Lung microvascular endothelial cell (primary cell): Measurements from ENCODE around the gene C1RL. TPM values are rescaled to one million over a fixed set of nuclear protein-coding genes. Genes with fewer than 3 reads are reported as not detected.
"Not testable (repeated sequence)": the region's sequence is repeated elsewhere in the genome, so short reads cannot be mapped to it uniquely, and the experiment has no call there.

Experiments used
- DNase-seq, 2 donors: peaks; one replicate each; pipeline versions ENCODE4 v3.0.0 to v3.0.0-alpha.2; 2010; ENCODE audit warnings: low read depth in 2 of 2
- total RNA-seq: library from RNA; depleted of rRNA; stranded (reverse); fragments of >200 nt; gene quantifications from 2 replicates; pipeline ENCODE4 v1.2.1, GENCODE V29; 2014

C1RL gene
- total RNA-seq, 1 donor from 2014 or later = 13.7 TPM

DNA sequence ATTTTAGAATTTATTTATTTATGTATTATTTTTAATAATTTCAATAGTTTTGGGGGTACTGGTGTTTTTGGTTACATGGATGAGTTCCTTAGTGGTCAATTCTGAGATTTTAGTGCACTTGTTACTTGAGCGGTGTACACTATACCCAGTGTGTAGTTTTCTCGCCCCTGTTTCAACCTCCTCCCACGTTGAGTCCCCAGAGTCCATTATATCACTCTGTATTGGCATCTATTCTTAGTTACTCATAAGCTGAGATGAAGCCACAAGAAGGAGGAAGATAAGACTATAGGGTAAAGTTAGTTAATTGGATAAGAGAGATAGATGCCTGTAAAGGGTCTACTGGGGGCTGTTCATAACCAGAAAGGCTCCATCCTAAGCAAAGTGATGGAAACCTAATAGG is 44.5 kb downstream of the C1RL start:
- no peak for DNase-seq

DNA sequence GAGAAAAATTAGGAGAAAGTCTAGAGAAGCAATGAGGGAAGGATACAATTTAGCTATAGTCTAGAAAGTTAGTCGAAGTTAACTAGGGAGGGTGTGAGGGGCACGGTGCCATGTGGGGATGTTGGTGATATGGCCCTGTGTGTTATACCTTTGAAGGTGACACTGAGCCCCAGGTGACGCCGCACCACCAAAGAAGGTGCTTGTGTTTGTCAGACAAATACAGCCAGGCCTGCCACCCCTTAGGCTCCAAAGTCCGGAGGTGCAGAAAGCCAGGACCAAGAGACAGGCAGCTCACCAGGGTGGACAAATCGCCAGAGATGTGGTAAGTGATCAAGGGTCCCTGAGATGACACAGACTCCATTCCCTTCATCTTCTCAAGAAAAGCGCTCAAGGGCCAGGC is 47.4 kb downstream of the C1RL start:
- DNase-seq = no peak

DNA sequence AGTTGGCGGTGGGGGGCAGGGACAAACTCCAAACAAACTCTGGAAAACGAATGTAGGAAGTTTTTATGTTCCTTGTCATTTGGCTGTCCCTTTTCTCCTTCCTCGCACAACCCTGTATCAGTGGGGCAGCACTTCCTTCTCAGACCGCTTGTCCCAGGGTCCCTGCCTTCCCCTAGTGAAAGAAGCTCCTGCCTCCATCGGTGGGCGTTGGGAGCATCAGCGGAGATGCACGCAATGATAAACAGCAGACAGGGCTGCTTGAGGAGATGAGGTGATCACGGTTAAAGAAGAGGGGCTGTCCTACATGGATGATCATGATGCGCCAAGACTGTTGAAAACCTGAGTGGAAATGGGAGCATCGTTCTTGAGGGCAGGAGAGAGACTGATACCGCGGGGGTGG is 47.9 kb downstream of the C1RL start:
- DNase-seq = no peak

GRCh38 chr12:7060353-7060954 is 48.6 kb downstream of the C1RL start, which contains the start of gene C1S:
C1S (plus strand) TSS chr12:7060718; CDS start chr12:7061913, 1,195 bp downstream.
- DNase-seq = peak; percentile 58 to 81

DNA sequence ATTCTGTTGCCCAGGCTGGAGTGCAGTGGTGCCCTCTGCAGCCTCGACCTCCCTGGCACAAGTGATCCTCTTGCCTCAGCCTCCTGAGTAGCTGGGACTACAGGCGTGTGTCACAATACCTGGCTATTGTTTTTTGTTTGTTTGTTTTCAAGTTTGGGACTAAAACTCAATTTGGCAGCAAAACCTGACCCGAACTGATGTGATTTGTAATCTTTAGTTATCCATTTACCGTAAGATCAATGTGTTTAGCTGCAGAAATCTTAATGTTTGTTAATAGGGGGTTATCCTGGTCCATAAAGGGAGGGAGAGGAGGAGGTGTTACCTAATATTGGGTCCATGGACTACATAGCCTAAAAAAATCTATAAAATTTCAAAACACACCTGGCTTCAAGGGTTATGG is 49.2 kb downstream of the C1RL start:
- no peak for DNase-seq

DNA sequence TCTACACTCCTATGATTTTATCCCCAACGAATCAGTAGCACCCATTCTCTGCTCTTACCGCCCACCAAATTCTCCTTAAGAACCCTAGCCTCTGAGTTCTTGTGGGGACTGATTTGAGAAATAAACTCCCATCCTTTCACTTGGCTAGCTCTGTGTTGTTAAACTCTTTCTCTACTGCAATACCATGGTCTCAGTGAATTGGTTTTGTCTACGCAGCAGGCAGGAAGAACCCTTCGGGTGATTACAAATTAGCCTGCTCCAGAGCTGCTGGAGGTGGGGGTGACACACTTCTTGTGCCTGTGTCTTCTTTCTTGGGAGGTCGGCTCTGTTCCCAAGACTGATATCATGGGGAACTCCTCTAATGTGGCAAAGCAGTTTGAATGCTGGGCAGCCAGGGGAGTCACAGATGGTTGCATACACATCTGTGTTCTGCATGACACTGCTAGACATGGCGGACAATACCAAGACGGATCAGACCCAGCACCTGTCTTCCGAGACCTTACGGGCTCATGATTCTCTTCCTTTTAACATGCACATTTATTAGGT is 50.1 kb downstream of the C1RL start:
- DNase-seq = no peak

- no peak for DNase-seq
These were observed 50.7 kb downstream of the C1RL start for GRCh38 chr12:7058163-7058845.

GRCh38 chr12:7055736-7056135 is 53.3 kb downstream of the C1RL start:
- DNase-seq = not testable (repeated sequence)

DNA sequence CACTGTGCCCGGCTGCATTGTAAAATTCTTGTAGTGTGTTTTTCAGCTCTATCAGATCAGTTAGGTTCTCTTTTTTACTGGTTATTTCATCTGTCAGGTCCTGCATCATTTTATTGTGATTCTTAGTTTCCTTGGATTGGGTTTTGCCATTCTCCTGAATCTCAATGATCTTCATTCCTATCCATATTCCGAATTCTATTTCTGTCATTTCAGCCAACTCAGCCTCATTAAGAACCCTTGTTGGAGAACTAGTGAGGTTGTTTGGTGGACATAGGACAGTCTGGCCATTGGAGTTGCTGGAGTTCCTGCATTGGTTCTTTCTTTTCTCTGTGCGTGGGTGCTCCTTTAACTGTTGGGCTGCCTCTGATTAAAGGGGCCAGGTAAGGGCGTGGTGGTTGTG is 54.1 kb downstream of the C1RL start:
- DNase-seq = no peak

DNA sequence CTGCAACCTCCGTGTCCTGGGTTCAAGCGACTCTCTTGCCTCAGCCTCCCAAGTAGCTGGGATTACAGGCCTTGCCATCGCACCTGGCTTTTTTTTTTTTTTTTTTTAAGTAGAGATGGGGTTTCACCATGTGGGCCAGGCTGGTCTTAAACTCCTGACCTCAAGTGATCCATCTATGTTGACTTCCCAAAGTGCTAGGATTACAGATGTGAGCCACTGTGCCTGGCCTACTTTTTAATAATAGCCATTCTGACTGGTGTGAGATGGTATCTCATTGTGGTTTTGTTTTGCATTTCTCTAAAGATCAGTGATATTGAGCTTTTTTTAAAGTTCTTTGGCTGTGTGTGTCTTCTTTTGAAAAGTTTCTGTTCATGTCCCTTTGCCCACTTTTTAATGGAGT is 59.0 kb downstream of the C1RL start:
- not testable (repeated sequence) for DNase-seq

DNA sequence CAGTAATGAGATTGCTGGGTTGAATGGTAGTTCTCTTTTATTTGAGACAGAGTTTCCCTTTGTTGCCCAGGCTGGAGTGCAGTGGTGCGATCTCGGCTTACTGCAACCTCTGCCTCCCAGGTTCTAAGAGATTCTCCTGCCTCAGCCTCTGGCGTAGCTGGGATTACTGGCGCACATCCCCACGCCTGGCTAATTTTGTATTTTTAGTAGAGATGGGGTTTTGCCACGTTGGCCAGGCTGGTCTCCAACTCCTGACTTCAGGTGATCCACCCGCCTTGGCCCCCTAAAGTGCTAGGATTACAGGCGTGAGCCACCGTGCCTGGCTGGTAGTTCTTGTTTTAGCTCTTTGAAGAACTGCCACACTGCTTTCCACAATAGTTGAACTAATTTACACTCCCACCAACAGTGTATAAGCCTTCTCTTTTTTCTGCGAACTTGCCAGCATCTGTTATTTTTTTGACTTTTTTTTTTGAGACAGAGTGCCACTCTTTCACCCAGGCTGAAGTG is 59.5 kb downstream of the C1RL start:
- DNase-seq = not testable (repeated sequence)

- peak in 1 of 2 donors; percentile 27 for DNase-seq
These were observed 61.7 kb downstream of the C1RL start for GRCh38 chr12:7047306-7047705.

GRCh38 chr12:7046383-7047105 is 62.5 kb downstream of the C1RL start:
- DNase-seq = no peak

DNA sequence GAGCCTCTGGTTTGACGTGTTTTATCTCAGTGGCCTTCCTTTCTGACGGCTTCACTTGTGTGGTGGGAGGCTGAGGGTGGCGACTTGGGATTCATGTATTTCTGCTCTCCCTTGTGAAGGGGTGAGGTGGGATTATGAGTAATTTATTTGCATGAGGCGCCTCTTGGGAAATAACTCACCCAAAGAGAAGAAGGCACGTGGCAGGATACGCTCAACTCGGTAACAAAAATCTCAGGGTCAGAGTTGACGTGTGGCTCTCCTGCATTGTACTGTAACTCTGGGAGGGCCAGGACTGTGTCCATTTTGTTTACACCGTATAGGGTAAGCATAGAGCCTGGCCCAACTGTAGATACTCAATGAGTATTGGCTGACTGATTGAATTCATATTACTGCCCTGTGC is 63.1 kb downstream of the C1RL start:
- DNase-seq = no peak

Other genes starting within 250 kb of the C1RL start
- 958 and 967 TPM in 2 replicates for gene TPI1, start 241.7 kb downstream of the C1RL start, total RNA-seq
- 2.2 and 4.2 TPM in 2 replicates for gene SPSB2, start 235.9 kb downstream of the C1RL start, total RNA-seq
- gene LRRC23, start 204.4 kb downstream of the C1RL start, total RNA-seq = 1.5 and 3.4 TPM in 2 replicates
- 0.99 and 1.7 TPM in 2 replicates for gene ENO2, start 194.6 kb downstream of the C1RL start, total RNA-seq
- 3.9 and 7.7 TPM in 2 replicates for gene ATN1, start 181.3 kb downstream of the C1RL start, total RNA-seq
- gene RNU7-1, start 165.4 kb downstream of the C1RL start, total RNA-seq = not detected in 2 replicates
- gene C12orf57, start 165.2 kb downstream of the C1RL start, total RNA-seq = 130 and 240 TPM in 2 replicates
- 2.2 and 3.2 TPM in 2 replicates for gene PTPN6, start 157.9 kb downstream of the C1RL start, total RNA-seq
- gene PHB2, start 138.6 kb downstream of the C1RL start, total RNA-seq = 124 and 150 TPM in 2 replicates
- 20.3 and 22.8 TPM in 2 replicates for gene EMG1, start 138.3 kb downstream of the C1RL start, total RNA-seq
- 8.5 and 9.9 TPM in 2 replicates for gene LPCAT3, start 90.7 kb downstream of the C1RL start, total RNA-seq
- under 0.01 and 0.20 TPM in 2 replicates for gene C1S, start 48.5 kb downstream of the C1RL start, total RNA-seq
- gene C1R, start 16.8 kb downstream of the C1RL start, total RNA-seq = 0.40 and 0.87 TPM in 2 replicates
- 0.22 TPM in 1 of 2 replicates, not detected in the other for gene RBP5, start 19.7 kb upstream of the C1RL start, total RNA-seq
- 12.9 and 15.0 TPM in 2 replicates for gene CLSTN3, start 21.2 kb upstream of the C1RL start, total RNA-seq
- gene PEX5, start 80.5 kb upstream of the C1RL start, total RNA-seq = 22.2 and 23.5 TPM in 2 replicates
- not detected in 2 replicates for gene ACSM4, start 194.9 kb upstream of the C1RL start, total RNA-seq